NOMO-1 treated with DMSO at 0.1 percent for 48 hours (cell line): Measurements from ENCODE around the gene RNASE3.
"Not testable (repeated sequence)": the region's sequence is repeated elsewhere in the genome, so short reads cannot be mapped to it uniquely, and the experiment has no call there.

Experiments
- DNase-seq: peaks from one replicate; lab custom pipeline; 2025; ENCODE audit not compliant: unreplicated experiment; lab: John Stamatoyannopoulos, UW

Gene RNASE3

DNA sequence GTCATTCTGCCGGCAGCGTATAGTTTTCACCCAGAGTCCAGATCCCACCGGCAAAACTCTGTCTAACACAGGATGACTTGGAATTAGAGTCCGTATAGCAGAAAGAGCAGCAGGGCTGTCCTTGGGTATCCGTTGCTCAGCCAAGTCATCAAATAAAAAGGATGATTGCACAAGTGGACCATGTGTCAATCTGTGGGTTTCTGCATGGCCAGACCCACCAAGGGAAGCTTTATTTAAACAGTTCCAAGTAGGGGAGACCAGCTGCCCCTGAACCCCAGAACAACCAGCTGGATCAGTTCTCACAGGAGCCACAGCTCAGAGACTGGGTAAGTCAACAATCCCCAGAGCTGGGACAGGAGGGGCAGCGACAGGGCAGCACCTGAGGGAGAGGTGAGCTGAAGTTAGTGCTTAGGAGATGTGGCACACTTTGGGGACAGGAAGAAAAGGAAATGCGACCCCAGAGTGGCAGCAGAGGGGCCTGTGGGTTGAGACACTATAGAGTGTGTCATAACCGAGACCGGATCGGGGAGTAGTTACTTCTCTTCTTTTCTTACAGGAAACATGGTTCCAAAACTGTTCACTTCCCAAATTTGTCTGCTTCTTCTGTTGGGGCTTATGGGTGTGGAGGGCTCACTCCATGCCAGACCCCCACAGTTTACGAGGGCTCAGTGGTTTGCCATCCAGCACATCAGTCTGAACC is at the start of gene RNASE3:
Gene RNASE3 (plus strand): TSS at position 260 of the 700 bp plus-strand sequence. CDS start 302 bp downstream, at position 562.
- DNase-seq: peak; percentile 57

DNA sequence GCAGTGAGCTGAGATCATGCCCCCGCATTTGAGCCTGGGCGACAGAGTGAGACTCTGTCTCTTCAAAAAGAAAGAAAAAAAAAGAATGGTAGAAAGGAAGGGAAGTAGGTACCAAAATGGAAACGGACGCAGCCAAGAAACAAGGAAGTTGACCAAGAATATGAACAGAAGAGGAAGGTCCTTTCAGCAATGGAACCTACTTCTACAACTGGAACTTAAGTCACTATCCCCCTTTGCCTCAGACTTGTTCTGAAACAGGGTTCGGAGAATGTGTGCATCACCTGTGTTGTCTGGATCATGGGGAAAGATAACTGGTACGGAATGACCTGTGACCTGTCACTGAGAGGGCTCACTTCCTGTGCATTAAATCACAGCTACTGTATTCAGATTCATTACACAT is 44.6 kb upstream of the RNASE3 start:
- DNase-seq: peak; percentile 70

DNA sequence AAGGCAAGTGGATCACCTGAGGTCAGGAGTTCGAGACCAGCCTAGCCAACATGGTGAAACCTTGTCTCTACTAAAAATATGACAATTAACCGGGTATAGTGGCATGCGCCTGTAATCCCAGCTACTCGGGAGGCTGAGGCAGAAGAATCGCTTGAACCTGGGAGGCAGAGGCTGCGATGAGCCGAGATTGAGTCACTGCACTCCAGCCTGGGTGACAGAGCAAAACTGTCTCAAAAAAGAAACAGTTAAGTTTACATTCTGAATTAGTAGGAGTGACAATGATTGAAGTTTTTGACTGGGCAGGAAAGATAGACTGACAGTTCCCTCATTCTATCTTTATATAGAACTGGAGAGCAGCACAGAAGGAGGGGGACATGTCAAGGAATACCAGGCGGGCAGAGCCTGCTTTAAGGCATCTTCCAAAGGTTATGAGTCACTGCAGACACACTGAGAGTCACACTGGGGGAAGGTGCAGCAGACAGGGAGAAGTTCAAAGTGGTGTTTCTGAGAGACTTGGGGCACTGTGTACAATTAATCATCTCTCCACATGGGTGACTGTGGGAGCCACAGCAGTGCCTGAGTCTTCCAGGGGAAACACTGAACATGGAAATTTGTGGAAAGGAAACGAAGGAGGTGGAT is 42.8 kb upstream of the RNASE3 start:
- peak; percentile 45 for DNase-seq

DNA sequence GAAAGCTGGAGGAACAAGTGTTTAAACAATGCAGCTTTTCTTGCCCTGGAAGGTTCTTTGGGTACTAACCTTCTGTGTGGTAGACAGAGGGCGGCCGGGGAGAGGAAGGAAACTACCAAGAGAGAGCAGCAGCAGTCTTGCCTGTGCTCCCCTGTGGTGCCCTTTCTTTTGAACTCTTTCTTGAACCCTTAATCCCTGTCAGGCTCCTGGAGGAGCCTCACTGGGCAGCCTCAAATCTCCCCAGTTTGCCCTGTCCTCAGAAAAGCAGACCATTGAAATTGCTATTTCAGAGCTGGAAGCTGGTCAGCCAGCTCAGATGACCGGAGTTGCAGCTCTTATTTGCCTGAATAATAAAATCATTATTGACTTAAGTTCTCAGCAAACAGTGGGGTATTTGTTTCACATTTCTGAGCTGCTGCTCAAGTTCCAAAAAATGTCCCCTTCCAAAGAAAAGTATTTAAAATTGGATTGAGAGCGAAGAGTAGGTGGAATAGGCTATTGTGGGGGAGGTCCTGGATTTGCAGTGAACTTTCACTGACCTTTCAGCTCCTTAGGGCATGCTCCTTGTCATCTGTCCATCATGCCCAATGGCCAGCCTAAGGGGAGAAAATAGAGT is 42.1 kb upstream of the RNASE3 start:
- peak; percentile 29 for DNase-seq

DNA sequence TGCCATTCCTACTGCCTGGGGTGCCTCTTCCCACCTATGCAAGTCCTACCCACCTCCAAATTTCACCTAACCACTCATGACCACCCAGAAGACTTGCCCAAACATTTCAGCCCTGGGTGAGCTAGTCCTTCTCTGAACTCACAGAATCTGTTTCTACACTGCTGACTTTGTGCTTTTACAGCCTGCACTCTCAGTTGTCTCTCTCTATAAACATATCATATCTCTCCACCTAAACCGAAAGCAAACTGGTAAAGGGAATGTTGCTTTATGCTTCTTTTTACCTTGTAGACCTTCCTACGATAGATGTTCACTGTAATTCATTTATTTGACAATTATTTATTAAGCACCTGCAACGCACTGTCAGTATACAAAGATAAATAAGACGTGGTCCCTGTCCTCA is 38.1 kb upstream of the RNASE3 start:
- no peak for DNase-seq

DNA sequence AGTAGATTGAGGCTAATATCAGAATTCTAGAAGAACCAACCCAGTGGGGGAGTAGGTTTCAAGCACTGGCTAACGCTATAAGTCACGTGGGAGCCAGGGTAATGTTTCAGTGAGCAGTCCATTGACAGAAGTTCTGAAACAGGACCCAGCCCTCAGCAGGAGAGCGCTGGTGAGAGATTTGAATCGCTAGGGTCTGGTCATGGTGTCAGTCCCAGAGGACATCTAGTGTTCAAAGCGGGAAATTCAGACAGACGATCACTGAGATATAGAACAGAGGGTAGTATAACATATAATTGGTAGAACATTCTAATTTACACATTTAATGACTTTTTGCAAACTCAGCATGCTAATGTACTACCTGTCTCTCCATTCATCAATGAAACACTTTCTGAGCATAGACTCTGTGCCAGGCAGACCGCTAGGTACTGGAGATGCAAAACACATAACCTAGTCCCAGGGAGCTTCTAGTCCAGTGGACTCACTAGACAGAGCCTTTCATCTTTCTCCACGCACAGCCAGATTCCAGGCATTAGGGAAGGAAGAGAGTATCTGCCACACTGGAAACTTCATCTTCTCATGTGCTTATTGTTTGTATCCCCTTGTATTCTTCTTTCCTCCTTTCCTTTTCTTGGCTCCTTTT is 35.4 kb upstream of the RNASE3 start:
- DNase-seq: peak; percentile 95

DNA sequence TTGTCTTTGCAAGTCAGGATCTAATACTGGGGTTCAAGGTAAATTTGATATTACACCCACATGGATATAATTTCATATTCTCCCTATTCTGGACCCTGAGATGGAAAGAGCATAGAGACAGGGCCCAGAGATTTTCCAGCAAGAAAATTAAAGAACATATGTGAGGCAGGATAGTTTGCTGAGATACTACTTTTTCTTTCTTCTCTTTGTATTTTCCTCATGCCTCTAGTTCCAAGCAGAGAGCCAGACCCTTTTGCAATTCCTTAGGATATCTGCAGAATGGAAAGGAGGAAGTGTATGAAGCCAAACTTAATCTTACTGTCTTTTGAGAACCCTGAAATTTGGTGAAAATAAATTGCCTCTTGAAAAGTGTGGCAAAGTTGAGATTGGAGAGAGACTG is 34.0 kb upstream of the RNASE3 start:
- DNase-seq: no peak

DNA sequence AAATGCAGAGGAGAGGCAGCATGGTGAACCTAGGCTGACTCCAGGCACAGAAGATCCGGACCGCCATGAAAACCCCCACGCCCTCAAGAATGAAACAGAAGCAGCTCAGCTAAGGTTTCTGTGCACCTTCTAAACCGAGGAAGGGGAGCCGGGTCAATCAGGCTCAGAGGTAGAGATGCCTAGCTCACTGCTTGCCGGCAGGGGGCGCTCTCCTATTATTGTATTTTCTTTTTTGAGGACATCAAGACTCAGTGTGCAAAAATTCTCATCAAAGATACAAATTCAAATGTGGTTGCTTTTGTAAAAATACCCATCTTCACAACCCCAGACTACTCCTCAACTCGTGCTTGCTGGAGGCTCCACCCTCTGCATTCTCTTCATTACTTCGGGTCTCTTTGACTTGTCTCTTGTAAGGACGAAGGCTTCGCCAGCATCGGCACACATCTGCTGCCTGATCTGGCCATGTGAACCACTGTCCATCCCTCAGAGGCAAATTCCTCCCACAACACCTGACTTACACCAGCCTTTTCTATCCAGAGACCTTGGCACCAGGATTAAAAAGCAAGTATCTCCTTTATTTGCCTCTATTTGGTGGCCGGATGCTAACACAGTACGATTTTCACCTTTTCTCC is 33.4 kb upstream of the RNASE3 start:
- DNase-seq: peak; percentile 78

DNA sequence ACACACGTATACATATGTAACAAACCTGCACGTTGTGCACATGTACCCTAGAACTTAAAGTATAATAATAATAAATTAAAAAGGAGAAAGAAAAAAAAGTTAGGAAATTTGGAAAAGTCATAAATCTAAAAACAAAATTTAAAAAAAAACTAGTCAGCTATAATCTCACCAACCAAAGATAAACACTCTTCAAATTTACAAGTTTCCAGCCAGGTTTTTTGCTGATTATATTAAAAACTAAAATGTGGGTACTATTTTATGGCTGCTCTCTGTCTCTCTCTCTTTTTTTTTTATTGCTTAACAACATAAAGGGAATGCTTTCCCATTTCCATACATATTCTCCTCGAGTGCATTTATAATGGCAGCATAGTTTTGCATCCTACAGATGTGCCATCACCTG is 25.0 kb upstream of the RNASE3 start:
- no peak for DNase-seq

DNA sequence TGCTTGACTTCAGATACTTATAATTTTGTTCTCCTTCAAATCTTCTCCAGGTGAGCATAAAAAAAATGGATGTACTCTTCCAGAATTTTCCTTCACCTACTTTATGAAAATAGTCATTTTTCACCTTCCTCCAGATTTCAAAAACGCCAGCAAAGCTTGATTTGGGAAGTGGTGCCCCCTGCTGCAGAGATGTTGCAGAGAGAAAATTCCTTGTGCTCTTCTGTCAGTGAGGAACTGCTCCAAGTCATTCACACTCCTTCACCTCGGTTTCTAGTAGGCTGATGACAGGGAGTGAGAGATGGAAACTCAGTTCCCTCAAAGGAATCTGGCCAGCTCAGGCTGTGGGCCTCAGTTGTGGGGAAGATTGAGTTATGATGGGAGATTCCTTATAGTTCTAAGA is 24.2 kb upstream of the RNASE3 start:
- peak; percentile 41 for DNase-seq

DNA sequence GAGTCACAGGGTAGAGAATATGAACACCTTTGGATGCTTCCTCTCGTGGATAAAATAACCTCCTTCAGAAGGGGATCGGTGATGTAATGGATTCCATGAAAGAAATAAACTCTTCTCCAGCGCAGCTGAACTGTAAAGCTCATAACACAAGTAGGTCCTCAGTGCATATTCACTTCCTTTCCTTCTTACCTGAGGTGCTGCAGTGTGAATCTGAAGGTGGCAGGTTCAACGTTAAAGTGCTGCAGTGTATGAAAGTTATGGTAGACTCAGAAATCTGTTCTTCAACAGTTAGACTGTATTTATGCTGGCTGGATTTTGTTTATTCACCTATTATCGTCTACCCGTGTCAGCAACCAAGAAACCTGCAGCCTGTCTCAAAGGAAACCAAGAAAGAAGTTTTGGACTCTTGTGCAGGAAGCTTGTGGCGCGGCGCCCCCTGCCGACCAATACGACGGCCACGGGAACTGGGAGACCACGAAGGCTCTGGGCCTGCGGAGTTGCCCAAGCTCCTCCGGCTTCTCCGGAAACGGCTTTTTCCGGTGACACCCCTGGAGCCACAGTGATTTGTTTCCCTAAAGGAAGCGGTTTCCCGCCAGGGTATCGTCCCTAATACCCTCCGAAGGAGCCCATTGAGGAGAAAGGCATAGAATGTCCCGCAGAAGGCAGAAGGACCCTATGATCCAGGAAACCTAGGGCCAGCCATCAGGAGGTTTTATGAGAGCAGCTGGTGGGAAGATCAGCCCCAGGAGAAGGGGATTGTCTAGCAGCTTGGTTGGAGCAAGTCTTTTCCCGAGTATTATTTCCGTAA is 17.6 kb upstream of the RNASE3 start:
- DNase-seq: peak; percentile 81

DNA sequence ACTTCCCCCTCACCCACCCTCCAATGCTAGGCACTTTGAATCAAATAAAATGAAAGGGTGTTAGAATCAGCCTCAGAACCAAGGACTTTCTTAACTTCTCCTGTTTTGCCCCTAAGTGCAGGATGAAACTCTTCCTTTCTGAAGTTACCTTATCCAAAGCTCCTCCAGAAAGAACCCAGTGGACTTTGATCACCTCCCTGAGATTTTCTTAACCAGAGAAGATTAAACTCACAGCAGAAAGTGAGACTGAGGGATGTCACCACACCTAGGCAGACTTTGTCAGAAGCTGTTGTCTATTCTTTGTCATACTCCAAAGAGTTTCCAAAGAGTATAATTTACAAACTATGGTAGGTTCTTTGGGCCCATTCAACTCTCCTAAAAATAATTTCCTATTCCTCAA is 14.2 kb upstream of the RNASE3 start:
- DNase-seq: no peak

DNA sequence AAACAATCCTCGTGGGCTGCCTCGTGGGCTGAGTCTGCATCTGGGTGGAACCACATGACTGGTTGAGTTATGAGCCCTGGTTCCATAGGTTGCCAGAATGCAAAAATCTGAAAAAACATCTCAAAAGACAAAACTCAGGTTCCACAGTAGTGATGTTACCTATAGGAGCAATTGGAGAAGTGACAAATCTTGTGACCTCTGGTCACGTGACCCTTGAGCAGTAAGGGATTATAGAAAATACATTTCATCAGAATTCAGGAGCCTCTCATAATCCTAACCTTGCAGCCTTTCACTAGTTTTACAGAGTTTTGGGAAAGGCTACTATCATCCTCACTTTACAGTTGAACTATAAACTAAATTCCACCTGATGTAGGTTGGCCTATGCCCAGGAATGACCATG is 12.5 kb upstream of the RNASE3 start:
- no peak for DNase-seq

DNA sequence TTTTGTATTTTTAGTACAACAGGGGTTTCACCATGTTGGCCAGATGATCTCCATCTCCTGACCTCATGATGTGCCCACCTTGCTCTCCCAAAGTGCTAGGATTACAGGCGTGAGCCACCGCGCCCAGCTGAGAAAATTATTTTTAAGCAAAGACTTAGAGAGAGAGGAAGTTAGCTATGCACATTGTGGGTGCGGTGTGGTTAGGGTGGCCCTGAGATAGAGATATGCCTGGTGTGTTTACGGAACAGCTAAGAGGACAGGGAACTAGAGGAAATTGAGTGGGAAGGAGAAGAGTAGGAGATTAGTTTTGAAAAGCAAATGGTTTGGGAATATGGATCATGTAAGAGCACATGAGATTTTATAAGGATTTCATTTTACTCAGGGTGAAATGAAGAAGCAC is 10.0 kb upstream of the RNASE3 start:
- peak; percentile 26 for DNase-seq

DNA sequence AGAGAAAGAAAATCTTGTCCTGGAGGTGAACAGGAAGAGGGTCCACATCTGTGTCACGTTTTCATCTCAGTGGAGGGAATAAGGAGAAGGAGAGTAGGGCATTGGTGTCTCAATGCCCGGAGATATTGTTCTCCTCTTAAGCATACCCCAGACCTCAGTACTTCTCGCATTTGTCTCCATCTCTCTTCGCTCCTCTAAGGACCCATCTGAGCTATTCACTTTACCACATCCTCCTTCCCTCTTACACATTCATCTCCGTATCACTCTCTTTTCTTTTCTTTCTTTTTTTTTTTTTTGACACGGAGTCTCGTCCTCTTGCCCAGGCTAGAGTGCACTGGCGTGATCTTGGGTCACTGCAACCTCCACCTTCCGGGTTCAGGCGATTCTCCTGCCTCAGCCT is 8.4 kb upstream of the RNASE3 start:
- not testable (repeated sequence) for DNase-seq

DNA sequence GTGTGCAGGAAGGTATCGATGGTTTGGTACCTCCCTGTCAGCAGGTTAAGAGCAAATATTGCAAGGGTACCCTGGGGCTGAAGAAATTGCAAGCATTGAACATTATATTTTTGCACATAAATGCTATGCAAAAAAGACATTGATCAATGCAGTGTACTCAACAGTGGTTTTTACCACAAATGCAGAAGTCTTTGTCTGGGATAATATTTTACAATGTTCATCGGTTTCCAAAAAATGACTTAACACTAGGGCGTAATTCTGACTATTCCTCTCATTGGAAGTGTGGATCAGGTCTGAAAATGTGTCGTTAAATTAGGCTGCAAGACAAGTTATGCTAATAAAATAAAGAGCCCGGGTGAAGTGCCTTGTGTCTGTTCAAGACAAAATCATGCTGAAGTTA is 2.8 kb upstream of the RNASE3 start:
- peak; percentile 33 for DNase-seq

DNA sequence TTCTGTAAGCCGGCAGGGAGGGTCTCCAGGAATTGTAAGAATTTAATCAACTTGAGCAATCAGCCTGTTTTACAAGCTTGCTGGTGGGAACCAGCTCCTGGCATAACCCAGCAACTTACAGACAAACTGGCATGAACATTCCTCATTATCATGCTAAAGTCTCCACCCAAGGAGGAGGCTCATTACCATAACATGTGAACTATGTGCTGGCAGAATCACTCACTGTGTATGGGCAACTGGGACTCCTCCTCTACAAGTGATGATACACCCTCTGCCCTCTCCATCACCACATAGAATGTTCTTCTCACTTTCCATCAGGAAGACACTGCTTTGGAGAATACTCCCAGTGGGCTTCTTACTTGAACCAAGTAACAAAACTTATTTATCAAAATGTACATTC is 4.1 kb downstream of the RNASE3 start:
- not testable (repeated sequence) for DNase-seq

DNA sequence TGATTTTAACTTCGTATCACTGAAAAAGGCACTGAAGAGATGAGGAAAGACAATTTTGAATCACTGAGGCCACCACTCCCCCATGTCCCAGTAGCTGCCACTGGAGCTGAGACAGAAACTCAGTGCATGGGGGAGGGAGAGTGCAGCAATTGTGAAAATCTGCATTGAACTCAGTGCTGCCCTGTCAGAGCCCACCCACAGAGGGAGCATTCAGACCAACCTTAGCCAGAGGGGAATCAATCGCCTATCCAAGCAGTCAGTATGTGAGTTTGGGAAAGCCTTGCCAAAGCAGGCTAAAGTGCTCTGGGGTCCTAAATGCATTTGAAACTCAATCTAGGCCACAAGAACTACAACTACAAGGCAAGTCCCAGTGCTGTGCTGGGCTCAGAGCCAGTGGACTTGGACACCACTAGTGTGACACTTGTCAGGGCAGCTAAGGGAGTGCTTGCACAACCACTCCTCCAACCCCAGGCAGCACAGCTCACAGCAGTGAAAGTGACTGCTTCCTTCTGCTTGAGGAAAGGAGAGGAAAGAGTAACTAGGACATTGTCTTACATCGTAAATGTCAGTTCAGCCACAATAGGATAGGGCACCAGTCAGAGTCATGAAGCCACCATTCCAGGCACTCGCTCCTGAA is 13.3 kb downstream of the RNASE3 start:
- DNase-seq: peak; percentile 75

DNA sequence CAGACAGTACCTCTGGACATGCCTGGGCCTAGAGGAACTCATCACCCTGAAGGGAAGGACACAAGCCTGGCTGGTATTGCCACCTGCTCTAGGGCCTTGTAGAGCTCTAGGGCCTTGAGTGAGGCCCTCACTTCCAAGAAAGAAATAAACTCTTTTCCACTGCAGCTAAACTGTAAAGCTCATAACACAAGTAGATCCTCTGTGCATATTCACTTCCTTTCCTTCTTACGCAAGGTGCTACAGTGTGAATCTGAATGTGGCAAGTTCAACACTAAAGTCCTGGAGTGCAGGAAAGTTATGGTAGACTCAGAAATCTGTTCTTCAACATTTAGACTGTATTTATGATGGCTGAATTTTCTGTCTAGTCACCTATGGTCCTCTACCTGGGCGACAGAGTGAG is 14.5 kb downstream of the RNASE3 start:
- peak; percentile 67 for DNase-seq

DNA sequence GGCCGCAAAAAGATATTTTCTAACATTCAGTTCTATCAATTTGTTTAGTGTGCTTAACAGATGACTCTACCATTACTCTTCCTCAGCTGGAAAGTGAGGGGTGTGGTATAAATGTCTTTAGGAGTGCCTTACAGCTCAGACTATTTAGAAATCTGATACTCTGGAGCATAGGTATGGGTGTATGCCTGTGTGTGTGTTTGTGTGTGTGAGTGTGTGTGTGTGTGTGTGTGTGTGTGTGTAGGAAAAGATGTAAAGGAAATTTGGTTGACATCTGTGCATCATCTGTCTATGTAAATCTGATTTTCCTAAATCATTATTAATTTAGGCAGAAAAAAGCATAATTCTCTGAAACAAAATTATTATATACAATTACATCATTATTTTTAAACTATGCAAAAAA is 16.0 kb downstream of the RNASE3 start:
- DNase-seq: no peak
